OCI-LY7 (cell line): ENCODE results near the gene DAZAP1. TPM values are rescaled to one million over a fixed set of nuclear protein-coding genes. Genes with fewer than 3 reads are reported as not detected.

Source experiments
- BruUV-seq: library from RNA; stranded (reverse); fragments of 400-500 nt; replicated peaks from 2 replicates; lab custom pipeline; 2021; lab: Mats Ljungman, UMichigan
- CTCF ChIA-PET: fragments of 300-600 bp; sonication (Branson Sonifier 250); formaldehyde crosslinking; loops from one replicate; lab custom pipeline; 2022; ENCODE audit warnings: antibody characterized with exemption; ENCODE audit not compliant: unreplicated experiment; lab: Charles Lee
- POLR2A ChIA-PET: fragments of 300-600 bp; sonication (Branson Sonifier 250); formaldehyde crosslinking; loops from one replicate; lab custom pipeline; 2022; ENCODE audit warnings: antibody characterized with exemption; lab: Charles Lee
- DNase-seq: peaks from one replicate; pipeline ENCODE4 v3.0.0-alpha.2; 2015; ENCODE audit warnings: low spot score
- H2AFZ ChIP-seq: fragments of 200-600 bp; sonication (generic), shearing (Covaris generic); 2 replicates; pipeline ENCODE4 v1.6.1; 2014; ENCODE audit warnings: mild to moderate bottlenecking, antibody characterized with exemption, low read length, moderate library complexity
- H3K27ac ChIP-seq: fragments of 200-600 bp; sonication (generic); 2 replicates; pipeline ENCODE4 v1.5.1; 2014; ENCODE audit warnings: mixed run types, low read depth, mild to moderate bottlenecking, moderate library complexity, low read length, inconsistent platforms; ENCODE audit not compliant: poor library complexity, severe bottlenecking
- H3K36me3 ChIP-seq: fragments of 200-600 bp; sonication (generic); 2 replicates; pipeline ENCODE4 v1.6.1; 2014; ENCODE audit warnings: mild to moderate bottlenecking, antibody characterized with exemption, low read length, moderate library complexity, mixed read lengths; ENCODE audit not compliant: insufficient read depth
- H3K4me1 ChIP-seq: fragments of 200-600 bp; sonication (generic); 2 replicates; pipeline ENCODE4 v1.5.1; 2014; ENCODE audit warnings: mild to moderate bottlenecking, low read length; ENCODE audit not compliant: insufficient read depth, poor library complexity, severe bottlenecking
- H3K4me2 ChIP-seq: fragments of 200-600 bp; sonication (generic); 2 replicates; pipeline ENCODE4 v1.6.1; 2014; ENCODE audit warnings: mild to moderate bottlenecking, low read length
- H3K4me3 ChIP-seq: fragments of 200-600 bp; sonication (generic); 2 replicates; pipeline ENCODE4 v1.5.1; 2014; ENCODE audit warnings: mild to moderate bottlenecking, low read depth, low read length; ENCODE audit not compliant: poor library complexity, severe bottlenecking
- H3K79me2 ChIP-seq: fragments of 200-600 bp; sonication (generic); 2 replicates; pipeline ENCODE4 v1.6.1; 2016; ENCODE audit warnings: low read depth, mild to moderate bottlenecking, low read length, moderate library complexity, mixed read lengths; ENCODE audit not compliant: insufficient read depth
- H3K9me2 ChIP-seq: fragments of 200-600 bp; sonication (generic); 2 replicates; pipeline ENCODE4 v1.6.1; 2016; ENCODE audit warnings: mild to moderate bottlenecking, low read length, mixed read lengths; ENCODE audit not compliant: insufficient read depth
- H3K9me3 ChIP-seq: fragments of 200-600 bp; sonication (generic); 2 replicates; pipeline ENCODE4 v1.6.1; 2014; ENCODE audit warnings: mild to moderate bottlenecking, mixed run types, low read length, mixed read lengths
- H4K20me1 ChIP-seq: fragments of 200-600 bp; sonication (generic); 2 replicates; pipeline ENCODE4 v1.6.1; 2014; ENCODE audit warnings: mild to moderate bottlenecking, antibody characterized with exemption, low read length, moderate library complexity, mixed read lengths; ENCODE audit not compliant: insufficient read depth
- EZH2phosphoT487 ChIP-seq: fragments of 200-600 bp; sonication (generic); IDR thresholded peaks from 2 replicates; pipeline ENCODE4 v1.6.1; 2018; ENCODE audit warnings: low read depth, borderline replicate concordance, mild to moderate bottlenecking, mixed run types, antibody characterized with exemption, low read length, moderate library complexity, mixed read lengths
- intact Hi-C: fragments of 100-400 bp; cut with micrococcal nuclease; formaldehyde crosslinking; loops from one replicate; pipeline ENCODE4 v1.10.0; 2022; ENCODE audit not compliant: unreplicated experiment
- total RNA-seq, 2 experiments: library from RNA; depleted of rRNA in 1 of 2; stranded (reverse); fragments of >200 nt in 1 of 2; shearing (Covaris generic) in 1 of 2; gene quantifications; 2 replicates each; pipeline ENCODE4 v1.2.3, GENCODE V29; 2014 to 2022
- TF ChIP-seq, protein P1 (sequence below): fragments of 200-600 bp; sonication (generic); conservative IDR thresholded peaks from 2 replicates; pipeline ENCODE4 v1.5.1; 2014; ENCODE audit warnings: mild to moderate bottlenecking, antibody characterized with exemption, low read length, moderate library complexity, mixed read lengths

Gene DAZAP1
- total RNA-seq, 2 experiments from 2014 or later: 170 to 373 TPM

- no peak for TF ChIP-seq EZH2phosphoT487
- TF ChIP-seq, protein P1, sequence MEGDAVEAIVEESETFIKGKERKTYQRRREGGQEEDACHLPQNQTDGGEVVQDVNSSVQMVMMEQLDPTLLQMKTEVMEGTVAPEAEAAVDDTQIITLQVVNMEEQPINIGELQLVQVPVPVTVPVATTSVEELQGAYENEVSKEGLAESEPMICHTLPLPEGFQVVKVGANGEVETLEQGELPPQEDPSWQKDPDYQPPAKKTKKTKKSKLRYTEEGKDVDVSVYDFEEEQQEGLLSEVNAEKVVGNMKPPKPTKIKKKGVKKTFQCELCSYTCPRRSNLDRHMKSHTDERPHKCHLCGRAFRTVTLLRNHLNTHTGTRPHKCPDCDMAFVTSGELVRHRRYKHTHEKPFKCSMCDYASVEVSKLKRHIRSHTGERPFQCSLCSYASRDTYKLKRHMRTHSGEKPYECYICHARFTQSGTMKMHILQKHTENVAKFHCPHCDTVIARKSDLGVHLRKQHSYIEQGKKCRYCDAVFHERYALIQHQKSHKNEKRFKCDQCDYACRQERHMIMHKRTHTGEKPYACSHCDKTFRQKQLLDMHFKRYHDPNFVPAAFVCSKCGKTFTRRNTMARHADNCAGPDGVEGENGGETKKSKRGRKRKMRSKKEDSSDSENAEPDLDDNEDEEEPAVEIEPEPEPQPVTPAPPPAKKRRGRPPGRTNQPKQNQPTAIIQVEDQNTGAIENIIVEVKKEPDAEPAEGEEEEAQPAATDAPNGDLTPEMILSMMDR: 0 out of 2 replicates have a peak, but pooled peaks have one; percentile 15
- H3K27ac ChIP-seq: no peak overlapping the region
- peaks cover 24% of the 10 kb centered on the region; the same call in 1 of the 2 replicates for H3K36me3 ChIP-seq
- no peak overlapping the region for H2AFZ ChIP-seq
- no peak overlapping the region for H3K4me3 ChIP-seq
- no TSS peak for BruUV-seq
- peaks cover 5% of the 10 kb centered on the region for H3K4me1 ChIP-seq
- H3K79me2 ChIP-seq: no peaks in the 10 kb centered on the region
- ChIA-PET POLR2A (no interaction called here), CTCF (no interaction called here)
- no peaks in the 10 kb centered on the region for H4K20me1 ChIP-seq
- DNase-seq: no peak
- intact Hi-C loops: no loop called here
- no peaks in the 10 kb centered on the region for H3K9me3 ChIP-seq
- H3K9me2 ChIP-seq: no peaks in the 10 kb centered on the region
- H3K4me2 ChIP-seq: no peak overlapping the region
Measured at GRCh38 chr19:1377965-1378785, 29.2 kb upstream of the DAZAP1 start.

- no peak overlapping the region for H3K4me3 ChIP-seq
- H3K4me1 ChIP-seq: peaks cover 5% of the 10 kb centered on the region
- no peaks in the 10 kb centered on the region for H3K9me2 ChIP-seq
- H4K20me1 ChIP-seq: no peaks in the 10 kb centered on the region
- peaks cover 4% of the 10 kb centered on the region for H3K79me2 ChIP-seq
- TF ChIP-seq, protein P1: no peak
- TF ChIP-seq EZH2phosphoT487: no peak
- H3K4me2 ChIP-seq: no peak overlapping the region
- no peak overlapping the region for H3K27ac ChIP-seq
- POLR2A ChIA-PET: no interaction called here
- intact Hi-C loops: no loop called here
- no TSS peak for BruUV-seq
- no peak overlapping the region for H2AFZ ChIP-seq
- CTCF ChIA-PET: no interaction called here
- DNase-seq: no peak
- H3K36me3 ChIP-seq: peaks cover 12% of the 10 kb centered on the region; the same call in 1 of the 2 replicates
- H3K9me3 ChIP-seq: no peaks in the 10 kb centered on the region
Measured at GRCh38 chr19:1379126-1379905, 28.1 kb upstream of the DAZAP1 start.
